Subcutaneous preadipocyte (primary cell): ENCODE data around the gene PPP3CA. TPM values are rescaled to one million over a fixed set of nuclear protein-coding genes. Genes with fewer than 3 reads are reported as not detected.

Source experiments
- small RNA-seq: library from RNA; depleted of rRNA; stranded (forward); fragments of <200 nt; gene quantifications from one replicate; pipeline ENCODE3, GENCODE V24; 2012
- total RNA-seq: library from RNA; depleted of rRNA; stranded (reverse); fragments of >200 nt; gene quantifications from 2 replicates; pipeline ENCODE4 v1.2.3, GENCODE V29; 2012

The PPP3CA gene
- 33.4 and 43.4 TPM in 2 replicates for total RNA-seq

GRCh38 chr4:101347267-101347556 is at the start of gene PPP3CA:
TSS of gene PPP3CA (minus strand) at chr4:101347526.

Small RNAs within 50 kb of the gene (small RNA-seq; reads per million reads assigned to genes)
- not detected for gene MIR1255A
- gene MIR8066, result not detected
